Spleen (tissue), 7 donors: ENCODE data around the gene OTUD1.

Experiments used
- CTCF ChIP-seq, 11 experiments: fragments of 200-600 bp in 7 of 11; fragments of 450-650 bp in 4 of 11; sonication (generic) in 4 of 11; IDR thresholded peaks in 8 of 11; conservative IDR thresholded peaks in 3 of 11; 1 replicate in 7 of 11; 2 replicates in 4 of 11; pipeline versions ENCODE4 v1.4.0 to v1.8.0; 2016 to 2021; ENCODE audit warnings: antibody characterized with exemption in 11 of 11, inconsistent platforms in 4 of 11, mild to moderate bottlenecking in 1 of 11
- POLR2A ChIP-seq, 3 donors: fragments of 450-650 bp; IDR thresholded peaks; one replicate each; pipeline ENCODE4 v1.5.1; 2017; ENCODE audit warnings: antibody characterized with exemption in 3 of 3, mild to moderate bottlenecking in 1 of 3
- donor health status: DM: no; HTN: no; CAD: no; lungs with moderate emphysema.
- donor health status: DM: no; HTN: no; CAD: no.
- donor health status: DM: no; HTN: no; CAD: no.

- TF ChIP-seq CTCF (IDR thresholded peaks at IDR 0.05 in 8 of 11, conservative IDR thresholded peaks at IDR 0.05 in 3 of 11) (no peak), POLR2A (IDR thresholded peaks at IDR 0.05) (no peak)
Measured at GRCh38 chr10:23441251-23441650, 2.4 kb downstream of the OTUD1 start.
